Activated CD4-positive, CD25-positive, alpha-beta regulatory T cell treated with anti-CD3 and anti-CD28 coated beads, Interleukin-2, amount 50 U/mL, for 72 hours (primary cell): Measurements from ENCODE around the gene ECPAS.
"Not testable (repeated sequence)": the region's sequence is repeated elsewhere in the genome, so short reads cannot be mapped to it uniquely, and the experiment has no call there.

Source experiments
- DNase-seq: peaks from one replicate; pipeline ENCODE4 v3.0.0; 2021

Gene ECPAS

GRCh38 chr9:111483858-111484571 lies at the start of gene ECPAS:
Gene ECPAS (minus strand): TSS chr9:111484383. CDS start chr9:111472918, 11,465 bp downstream.
- peak; percentile 74 for DNase-seq

DNA sequence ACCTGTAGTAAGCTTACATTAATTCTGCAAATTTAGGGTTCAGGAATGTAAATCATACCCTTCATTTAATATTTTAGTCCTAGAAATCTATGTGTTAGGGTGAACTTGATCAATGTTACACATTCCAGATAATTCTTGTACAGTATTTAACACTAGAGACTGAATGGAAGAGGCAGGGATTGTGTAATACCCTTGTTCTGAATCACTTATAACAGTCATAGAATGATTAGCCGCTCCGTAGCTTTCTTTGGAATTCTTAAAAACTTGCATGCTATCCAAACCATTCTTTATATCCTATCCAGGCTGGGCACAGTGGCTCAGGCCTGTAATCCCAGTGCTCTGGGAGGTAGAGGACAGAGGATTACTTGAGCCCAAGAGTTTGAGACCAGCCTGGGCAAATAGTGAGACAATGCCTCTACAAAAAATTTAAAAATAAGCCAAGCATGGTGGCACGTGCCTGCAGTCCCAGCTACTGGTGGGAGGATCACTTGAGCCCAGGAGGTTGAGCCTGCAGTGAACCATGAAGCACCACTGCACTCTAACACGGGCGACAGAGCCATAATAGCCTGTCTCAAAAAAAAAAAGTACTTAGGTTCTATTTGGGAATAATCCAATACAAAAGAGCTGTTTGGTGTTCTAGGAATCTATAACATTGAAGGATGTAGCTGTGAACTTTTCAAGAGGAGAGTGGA lies 49.1 kb upstream of the ECPAS start:
- no peak for DNase-seq

- no peak for DNase-seq
Measured at GRCh38 chr9:111531716-111532115, 47.5 kb upstream of the ECPAS start.

- DNase-seq: no peak
Measured at GRCh38 chr9:111529787-111530186, 45.6 kb upstream of the ECPAS start.

DNA sequence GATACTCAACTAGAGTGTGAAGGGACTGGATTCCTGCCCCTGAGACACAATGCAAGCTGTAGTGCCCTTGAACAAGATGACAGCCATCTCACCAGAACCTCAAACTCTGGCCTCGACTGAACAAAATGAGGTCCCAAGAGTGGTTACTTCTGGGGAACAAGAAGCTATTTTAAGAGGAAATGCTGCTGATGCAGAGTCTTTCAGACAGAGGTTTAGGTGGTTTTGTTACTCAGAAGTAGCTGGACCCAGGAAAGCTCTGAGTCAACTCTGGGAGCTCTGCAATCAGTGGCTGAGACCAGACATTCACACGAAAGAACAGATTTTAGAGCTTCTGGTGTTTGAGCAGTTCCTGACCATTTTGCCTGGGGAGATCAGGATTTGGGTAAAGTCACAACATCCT lies 43.2 kb upstream of the ECPAS start:
- DNase-seq: no peak

DNA sequence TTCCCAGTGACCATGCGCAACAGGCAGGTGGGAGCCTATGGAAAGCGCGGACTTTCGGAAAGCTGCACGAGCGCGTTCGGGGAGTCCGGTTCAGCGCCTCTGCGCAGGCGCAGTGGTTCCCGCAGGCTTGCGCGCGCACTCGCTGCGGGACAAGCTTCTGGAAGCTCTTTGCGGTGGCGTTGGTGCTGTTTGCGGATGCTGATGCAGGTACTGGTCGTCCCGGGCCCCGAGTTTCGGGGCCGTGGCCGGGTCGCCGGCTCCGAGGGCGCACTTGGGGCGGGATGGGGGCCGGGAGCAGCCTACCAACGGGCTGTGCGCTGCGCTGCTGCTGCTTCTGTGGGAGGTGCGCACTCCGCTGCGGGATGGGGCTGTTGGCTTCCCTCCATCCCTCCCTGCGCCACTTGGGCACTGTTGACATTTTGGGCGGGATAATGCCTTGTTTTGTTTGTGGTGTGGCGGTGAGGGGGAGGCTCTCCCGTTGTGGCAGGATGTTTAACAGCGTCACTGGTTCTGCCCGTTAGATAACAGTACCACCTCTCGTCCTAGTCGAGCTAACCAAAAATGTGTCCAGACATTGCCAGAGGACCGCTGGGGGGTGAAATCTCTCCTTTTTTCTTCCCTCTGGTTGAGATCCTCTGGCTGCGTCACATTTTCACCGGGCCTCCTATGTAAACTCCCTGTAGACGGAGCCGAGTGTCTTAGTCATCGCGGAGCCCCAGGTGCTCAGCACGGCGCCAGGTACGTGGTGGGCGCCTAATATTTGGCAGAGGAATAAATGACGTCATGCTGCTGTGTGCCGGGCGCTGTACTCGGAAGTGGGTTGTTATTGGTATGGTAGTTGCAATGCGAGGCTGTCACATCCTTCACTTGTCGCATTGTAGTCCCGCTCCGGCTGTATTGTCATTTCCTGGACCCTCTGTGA lies 41.1 kb upstream of the ECPAS start, which contains the start of gene ZNF483:
TSS of gene ZNF483 (plus strand) at position 124 of the 922 bp plus-strand sequence. CDS start 2,217 bp downstream, outside the sequence.
- DNase-seq: peak; percentile 76

- DNase-seq: no peak
Measured at GRCh38 chr9:111524731-111525055, 40.5 kb upstream of the ECPAS start.

DNA sequence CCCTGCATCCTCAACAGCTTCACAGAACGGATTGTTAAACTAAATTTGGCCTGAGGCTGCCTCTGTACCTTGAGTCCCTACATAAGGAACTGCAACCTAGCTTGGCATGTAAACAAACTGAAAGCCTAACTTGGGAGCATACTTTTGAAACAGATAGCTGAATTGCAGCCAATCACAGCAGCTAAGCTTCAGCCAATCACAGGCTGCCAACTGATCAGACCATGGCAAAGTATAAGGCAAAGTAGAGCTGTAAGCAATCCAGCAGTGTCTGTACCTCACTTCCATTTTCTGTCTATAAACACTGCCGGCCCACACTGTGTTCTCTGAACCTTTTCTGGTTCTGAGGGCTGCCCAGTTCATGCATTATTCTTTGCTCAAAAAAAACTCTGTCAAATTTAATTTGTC lies 31.9 kb upstream of the ECPAS start:
- no peak for DNase-seq

GRCh38 chr9:111514967-111515366 lies 30.8 kb upstream of the ECPAS start:
- no peak for DNase-seq

GRCh38 chr9:111511581-111511980 lies 27.4 kb upstream of the ECPAS start:
- DNase-seq: not testable (repeated sequence)

DNA sequence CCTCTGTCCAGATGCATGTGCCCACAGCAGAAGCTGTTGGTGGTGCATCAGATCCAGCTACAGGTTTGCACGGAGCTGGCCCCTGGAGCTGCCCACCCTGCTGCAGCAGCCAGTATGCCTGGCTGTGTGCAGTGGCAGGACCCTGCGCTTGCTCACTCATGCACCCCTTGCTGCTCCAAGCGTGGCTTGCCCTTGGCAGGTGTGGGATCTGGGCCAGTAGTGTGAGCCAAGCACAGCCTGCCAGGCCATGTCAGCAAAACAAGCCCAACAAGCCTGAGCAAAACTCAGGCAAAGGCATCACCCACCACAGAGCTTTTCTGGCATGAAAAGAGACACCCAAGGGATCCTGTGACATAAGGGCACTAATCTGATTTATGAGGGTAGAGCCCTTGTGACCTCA lies 18.3 kb upstream of the ECPAS start:
- no peak for DNase-seq

GRCh38 chr9:111501648-111502047 lies 17.5 kb upstream of the ECPAS start:
- DNase-seq: no peak

GRCh38 chr9:111501005-111501562 lies 16.9 kb upstream of the ECPAS start:
- DNase-seq: no peak

GRCh38 chr9:111497196-111497595 lies 13.0 kb upstream of the ECPAS start:
- DNase-seq: not testable (repeated sequence)

GRCh38 chr9:111484572-111484894 lies 350 bp upstream of the ECPAS start:
- DNase-seq: no peak

DNA sequence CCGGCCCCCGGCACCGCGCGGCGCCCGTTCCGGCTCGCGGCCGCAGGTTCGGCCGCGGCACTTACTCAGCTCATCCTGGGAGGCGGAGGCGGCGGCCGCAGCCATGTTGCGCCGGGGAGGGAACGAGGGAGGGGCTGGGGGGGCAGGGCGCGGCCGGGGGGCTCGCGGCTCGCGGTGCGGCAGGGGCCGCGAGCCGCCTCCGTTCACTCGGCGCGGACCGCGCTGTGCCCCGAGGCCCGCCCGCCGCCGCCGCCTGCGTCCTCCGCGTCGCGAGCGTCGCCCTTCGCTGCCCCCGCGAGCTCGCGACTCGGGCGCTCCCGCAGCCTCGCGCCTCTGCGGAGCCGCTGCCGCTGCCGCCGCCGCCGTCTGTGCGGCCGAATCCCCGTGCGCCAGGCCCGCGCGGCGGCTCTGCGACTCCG lies 735 bp downstream of the ECPAS start:
- no peak for DNase-seq

DNA sequence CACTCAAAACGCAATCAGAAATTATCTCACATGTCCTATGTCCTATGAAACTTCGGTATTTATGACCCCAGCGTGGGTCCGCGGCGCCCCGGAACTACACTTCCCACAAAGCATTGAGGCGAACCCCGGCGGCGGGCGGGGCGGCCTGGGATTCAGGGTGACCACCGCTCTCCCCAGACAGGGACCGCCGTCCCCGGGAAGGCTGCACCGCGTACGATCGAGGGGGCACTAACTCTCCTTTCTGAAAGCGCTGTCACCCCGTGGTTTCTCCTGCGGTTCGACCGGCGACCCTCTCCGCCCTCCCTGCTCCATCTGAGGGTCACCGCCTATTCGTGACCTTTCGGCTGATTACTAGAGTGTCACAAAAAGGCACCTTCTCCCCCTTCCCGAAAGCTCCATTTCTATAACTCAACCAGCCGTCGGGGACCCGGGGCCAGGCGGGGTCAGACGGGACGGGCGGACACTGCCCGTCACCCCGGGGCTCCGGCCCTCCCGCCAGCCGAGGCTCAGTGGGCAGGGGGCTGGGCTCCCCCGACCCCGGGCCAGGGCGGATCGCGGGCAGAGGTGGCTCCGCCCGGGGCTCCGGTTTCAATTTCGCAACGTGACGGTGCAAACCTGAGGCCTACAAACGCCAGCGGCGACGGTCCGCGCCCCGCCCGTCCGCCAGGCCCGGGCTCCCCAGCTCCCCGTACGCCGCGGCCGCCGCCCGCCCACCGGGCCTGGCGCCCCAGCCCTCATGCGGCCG lies 1.3 kb downstream of the ECPAS start:
- peak; percentile 74 for DNase-seq

- no peak for DNase-seq
Measured at GRCh38 chr9:111481885-111482636, 2.1 kb downstream of the ECPAS start.

DNA sequence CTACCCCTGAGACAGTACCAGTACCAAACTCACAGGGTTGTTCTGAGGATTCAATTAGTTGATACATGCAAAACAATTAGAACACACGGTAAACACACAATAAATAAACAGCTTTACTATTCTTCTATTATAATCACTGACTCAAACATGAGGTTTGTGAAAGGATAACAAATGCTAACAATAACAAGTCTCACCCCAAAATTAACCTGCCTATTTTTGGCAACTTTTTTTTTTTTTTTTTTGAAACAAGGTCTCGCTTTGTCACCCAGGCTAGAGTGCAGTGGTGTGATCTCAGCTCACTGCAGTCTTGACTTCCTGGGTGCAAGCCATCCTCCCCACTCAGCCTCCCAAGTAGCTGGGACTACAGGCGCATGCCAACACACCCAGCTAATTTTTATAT lies 6.5 kb downstream of the ECPAS start:
- DNase-seq: no peak

DNA sequence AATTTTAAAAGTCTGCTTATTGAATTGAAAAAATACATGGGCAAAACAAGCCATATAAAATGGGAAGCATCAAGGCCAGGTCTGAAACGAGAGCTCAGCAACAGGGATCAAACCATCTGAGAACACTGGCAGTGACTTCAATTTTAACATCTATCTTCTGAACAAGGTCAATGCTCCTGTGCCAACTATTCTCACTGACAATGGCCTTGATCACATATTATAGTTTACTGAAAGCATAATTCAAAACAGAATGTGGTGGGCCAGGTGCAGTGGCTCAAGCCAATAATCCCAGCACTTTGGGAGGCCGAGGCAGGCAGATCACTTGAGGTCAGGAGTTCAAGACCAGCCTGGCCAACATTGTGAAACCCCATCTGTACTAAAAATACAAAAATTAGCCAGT lies 9.0 kb downstream of the ECPAS start:
- DNase-seq: no peak

DNA sequence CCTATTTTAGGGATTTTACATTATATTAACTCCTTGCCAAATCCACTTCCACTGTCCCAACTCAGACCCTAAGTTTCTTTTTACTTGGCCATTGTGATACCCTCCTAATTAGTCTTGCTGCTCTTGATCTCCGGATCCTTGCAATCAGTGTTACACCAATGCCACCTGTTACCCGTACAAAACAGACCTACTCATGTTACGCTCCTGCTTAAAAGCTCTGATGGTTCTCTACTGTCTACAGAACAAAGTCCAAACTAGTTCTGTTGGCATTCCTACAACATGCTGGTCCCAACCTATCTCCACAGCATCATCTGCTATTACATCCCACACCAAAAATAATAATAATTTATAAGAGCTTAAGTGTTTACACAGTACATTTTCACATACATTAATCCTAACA lies 9.8 kb downstream of the ECPAS start:
- DNase-seq: no peak
